Neutrophil (primary cell): ENCODE measurements around the gene SLIT3.

Experiments used
- H3K27ac ChIP-seq: fragments of 200-600 bp; sonication (generic); 2 replicates; pipeline ENCODE4 v1.5.1; 2016; ENCODE audit warnings: mild to moderate bottlenecking, moderate library complexity
- H3K27me3 ChIP-seq: fragments of 200-600 bp; sonication (generic); 2 replicates; pipeline ENCODE4 v1.6.0; 2016; ENCODE audit warnings: mild to moderate bottlenecking
- H3K36me3 ChIP-seq: fragments of 200-600 bp; sonication (generic); 2 replicates; pipeline ENCODE4 v1.5.1; 2017
- H3K4me1 ChIP-seq, 2 experiments: fragments of 200-600 bp in 1 of 2; sonication (generic) in 1 of 2; 1 replicate in 1 of 2; 2 replicates in 1 of 2; pipeline versions ENCODE4 v1.5.1 to v1.6.1; 2013 to 2016; ENCODE audit warnings: low read depth in 1 of 2, low read length in 1 of 2, mild to moderate bottlenecking in 1 of 2, moderate library complexity in 1 of 2; ENCODE audit not compliant: control insufficient read depth in 1 of 2, insufficient read depth in 1 of 2
- H3K4me3 ChIP-seq, 2 experiments: fragments of 200-600 bp in 1 of 2; sonication (generic) in 1 of 2; 1 replicate in 1 of 2; 2 replicates in 1 of 2; pipeline ENCODE4 v1.5.1; 2013 to 2016; ENCODE audit warnings: low read depth in 1 of 2, low read length in 1 of 2, mild to moderate bottlenecking in 1 of 2, moderate library complexity in 1 of 2
- H3K9me3 ChIP-seq: fragments of 200-600 bp; sonication (generic); 2 replicates; pipeline ENCODE4 v1.5.1; 2016
- CTCF ChIP-seq: fragments of 200-600 bp; sonication (generic); IDR thresholded peaks from 2 replicates; pipeline ENCODE4 v1.5.1; 2016; ENCODE audit warnings: antibody characterized with exemption

Gene SLIT3

GRCh38 chr5:168974082-168974481 lies 326.9 kb downstream of the SLIT3 start:
- Histone ChIP-seq H3K36me3 (no peaks in the 10 kb centered on the region), H3K9me3 (no peaks in the 10 kb centered on the region), H3K4me3 (no peak overlapping the region), H3K4me1 (no peaks in the 10 kb centered on the region), H3K27me3 (peaks cover 18% of the 10 kb centered on the region), H3K27ac (no peak overlapping the region)
- TF ChIP-seq CTCF, result no peak

- H3K27me3 ChIP-seq, result peaks cover 12% of the 10 kb centered on the region
- no peak overlapping the region for H3K27ac ChIP-seq
Measured at GRCh38 chr5:168972731-168973130, 328.2 kb downstream of the SLIT3 start.

GRCh38 chr5:168971100-168971499 lies 329.8 kb downstream of the SLIT3 start:
- H3K27ac ChIP-seq, result no peak overlapping the region
- no peaks in the 10 kb centered on the region for H3K36me3 ChIP-seq
- no peak for TF ChIP-seq CTCF
- no peaks in the 10 kb centered on the region for H3K9me3 ChIP-seq
- H3K4me1 ChIP-seq, result no peaks in the 10 kb centered on the region
- no peak overlapping the region for H3K4me3 ChIP-seq
- H3K27me3 ChIP-seq, result peaks cover 12% of the 10 kb centered on the region

More at GRCh38 chr5:168972731-168973130, 328.2 kb downstream of the SLIT3 start:
- no peak overlapping the region for H3K4me3 ChIP-seq
- no peaks in the 10 kb centered on the region for H3K36me3 ChIP-seq
- TF ChIP-seq CTCF, result no peak
- no peaks in the 10 kb centered on the region for H3K4me1 ChIP-seq
- no peaks in the 10 kb centered on the region for H3K9me3 ChIP-seq

GRCh38 chr5:168969326-168969886 lies 331.5 kb downstream of the SLIT3 start:
- Histone ChIP-seq H3K9me3 (no peaks in the 10 kb centered on the region), H3K4me1 (no peaks in the 10 kb centered on the region), H3K27me3 (peaks cover 12% of the 10 kb centered on the region), H3K4me3 (no peak overlapping the region), H3K27ac (no peak overlapping the region), H3K36me3 (no peaks in the 10 kb centered on the region)
- TF ChIP-seq CTCF, result no peak

GRCh38 chr5:168967882-168968620 lies 332.9 kb downstream of the SLIT3 start:
- no peak overlapping the region for H3K4me3 ChIP-seq
- no peak for TF ChIP-seq CTCF
- H3K9me3 ChIP-seq, result no peaks in the 10 kb centered on the region
- H3K4me1 ChIP-seq, result no peaks in the 10 kb centered on the region
- peaks cover under 1% of the 10 kb centered on the region for H3K27me3 ChIP-seq
- no peaks in the 10 kb centered on the region for H3K36me3 ChIP-seq
- no peak overlapping the region for H3K27ac ChIP-seq
